Fibroblast of skin of right biceps (primary cell): ENCODE data around the gene MAGI2.
"Not testable (repeated sequence)": the region's sequence is repeated elsewhere in the genome, so short reads cannot be mapped to it uniquely, and the experiment has no call there.

ENCODE experiments used
- DNase-seq: peaks from one replicate; pipeline ENCODE4 v3.0.0-alpha.2; 2013

MAGI2 gene

GRCh38 chr7:78323118-78323517, 1130.3 kb downstream of the MAGI2 start:
- peak; percentile 36 for DNase-seq

- not testable (repeated sequence) for DNase-seq
These were observed 1131.2 kb downstream of the MAGI2 start for GRCh38 chr7:78322231-78322630.

GRCh38 chr7:78317371-78317770, 1136.1 kb downstream of the MAGI2 start:
- no peak for DNase-seq

GRCh38 chr7:78316110-78316509, 1137.4 kb downstream of the MAGI2 start:
- DNase-seq, result no peak

- no peak for DNase-seq
These were observed 1138.3 kb downstream of the MAGI2 start for GRCh38 chr7:78315119-78315518.

- DNase-seq, result peak; percentile 64
These were observed 1142.3 kb downstream of the MAGI2 start for GRCh38 chr7:78311181-78311580.

GRCh38 chr7:78307892-78308291, 1145.6 kb downstream of the MAGI2 start:
- DNase-seq, result no peak

- DNase-seq, result no peak
These were observed 1146.8 kb downstream of the MAGI2 start for GRCh38 chr7:78306634-78307033.

- peak; percentile 96 for DNase-seq
These were observed 1152.1 kb downstream of the MAGI2 start for GRCh38 chr7:78301407-78301806.

GRCh38 chr7:78299088-78299487, 1154.4 kb downstream of the MAGI2 start:
- peak; percentile 68 for DNase-seq

GRCh38 chr7:78296644-78297371, 1156.7 kb downstream of the MAGI2 start:
- DNase-seq, result no peak

- DNase-seq, result peak; percentile 68
These were observed 1157.3 kb downstream of the MAGI2 start for GRCh38 chr7:78296046-78296597.

GRCh38 chr7:78289471-78289870, 1164.0 kb downstream of the MAGI2 start:
- DNase-seq, result peak; percentile 31

GRCh38 chr7:78284945-78285344, 1168.5 kb downstream of the MAGI2 start:
- DNase-seq, result no peak

GRCh38 chr7:78280276-78280675, 1173.2 kb downstream of the MAGI2 start:
- DNase-seq, result no peak

- DNase-seq, result no peak
These were observed 1174.0 kb downstream of the MAGI2 start for GRCh38 chr7:78279457-78279856.

- peak; percentile 89 for DNase-seq
These were observed 1174.4 kb downstream of the MAGI2 start for GRCh38 chr7:78279032-78279431.

- DNase-seq, result no peak
These were observed 1186.3 kb downstream of the MAGI2 start for GRCh38 chr7:78267141-78267540.

GRCh38 chr7:78265486-78265885, 1188.0 kb downstream of the MAGI2 start:
- DNase-seq, result no peak

- DNase-seq, result no peak
These were observed 1188.4 kb downstream of the MAGI2 start for GRCh38 chr7:78265071-78265470.

- no peak for DNase-seq
These were observed 1189.4 kb downstream of the MAGI2 start for GRCh38 chr7:78264105-78264504.

GRCh38 chr7:78261739-78262138, 1191.7 kb downstream of the MAGI2 start:
- DNase-seq, result no peak

GRCh38 chr7:78261302-78261701, 1192.2 kb downstream of the MAGI2 start:
- DNase-seq, result peak; percentile 37

GRCh38 chr7:78260826-78261225, 1192.6 kb downstream of the MAGI2 start:
- peak; percentile 81 for DNase-seq

GRCh38 chr7:78254726-78255055, 1198.8 kb downstream of the MAGI2 start:
- DNase-seq, result no peak
